Measurements from ENCODE around the gene NACC1. TPM values are rescaled to one million over a fixed set of nuclear protein-coding genes. Genes with fewer than 3 reads are reported as not detected.
A peak's percentile ranks its signal among the peaks of the same experiment; 100 is the strongest.
"Not testable (repeated sequence)": the region's sequence is repeated elsewhere in the genome, so short reads cannot be mapped to it uniquely, and the experiment has no call there.

NACC1 gene
- polyA plus RNA-seq, 3 donors from 2014 or later = 1.2 to 2.8 TPM; not detected in 1

GRCh38 chr19:13171146-13171545 is 53.1 kb downstream of the NACC1 start:
- no peaks in the 10 kb centered on the region for H3K36me3 Mint-ChIP-seq
- H3K4me3 Mint-ChIP-seq = peak overlapping the region; percentile 30 to 74 (median 38)
- no peak for DNase-seq
- H3K27me3 Mint-ChIP-seq (ENCODE audit: low read depth in 3 of 3) = peaks cover 0 to 4% (median 3%) of the 10 kb centered on the region in 3 donors
- H3K9me3 Mint-ChIP-seq = no peaks in the 10 kb centered on the region
- peak overlapping the region; percentile 46 to 96 (median 87) for H3K27ac Mint-ChIP-seq
- H3K4me1 Mint-ChIP-seq = peaks cover 69 to 77% of the 10 kb centered on the region in 2 donors

DNA sequence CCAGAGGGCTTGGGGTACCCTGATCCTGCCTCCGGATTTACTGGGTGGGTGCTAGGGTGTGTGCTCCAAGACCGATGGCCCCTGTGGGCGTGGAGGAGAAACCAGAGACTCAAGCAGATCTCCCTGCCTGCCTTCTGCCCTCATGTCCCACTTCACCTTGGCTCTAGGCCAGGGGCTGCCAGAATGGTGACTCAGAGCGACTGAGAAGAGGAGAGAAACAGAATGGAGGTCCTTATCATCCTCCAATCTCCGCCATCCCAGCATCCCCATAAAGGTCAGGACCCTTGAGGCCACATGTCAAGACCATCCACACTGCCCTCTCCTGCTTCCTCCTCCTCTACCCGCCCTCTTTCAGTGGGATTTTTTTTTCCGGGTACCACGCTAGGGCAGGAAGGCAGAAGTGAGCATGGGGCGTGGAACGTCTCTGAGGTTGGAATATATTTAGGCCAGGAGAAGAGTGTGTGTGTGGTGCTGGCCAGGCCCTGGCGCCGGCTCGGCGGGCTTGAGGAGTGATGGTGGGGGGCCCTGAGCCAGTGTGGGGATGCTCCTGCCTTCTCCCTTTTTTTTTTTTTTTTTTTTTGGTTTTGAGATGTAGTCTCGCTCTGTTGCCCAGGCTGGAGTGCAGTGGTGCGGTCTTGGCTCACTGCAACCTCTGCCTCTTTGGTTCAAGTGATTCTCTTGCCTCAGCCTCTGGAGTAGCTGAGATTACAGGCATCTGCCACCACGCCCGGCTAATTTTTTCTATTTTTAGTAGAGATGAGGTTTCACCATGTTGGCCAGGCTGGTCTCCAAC is 54.5 kb downstream of the NACC1 start:
- Mint-ChIP-seq H3K27me3 (ENCODE audit: low read depth in 3 of 3) (peaks cover 0 to 3% (median 2%) of the 10 kb centered on the region in 3 donors), H3K9me3 (no peaks in the 10 kb centered on the region), H3K4me1 (peaks cover 57 to 65% of the 10 kb centered on the region in 2 donors), H3K36me3 (no peaks in the 10 kb centered on the region), H3K27ac (peak overlapping the region; percentile 85 to 96 (median 92)), H3K4me3 (peak overlapping the region; percentile 59 to 82 (median 66))
- DNase-seq = peak in 2 of 3 donors; percentile 34 to 62

GRCh38 chr19:13173139-13173737 is 55.2 kb downstream of the NACC1 start:
- no peak for DNase-seq
- peak overlapping the region; percentile 51 to 82 (median 66) for H3K4me3 Mint-ChIP-seq
- peaks cover 51 to 58% of the 10 kb centered on the region in 2 donors for H3K4me1 Mint-ChIP-seq
- H3K9me3 Mint-ChIP-seq = no peaks in the 10 kb centered on the region
- peaks cover 0 to 2% (median 0%) of the 10 kb centered on the region in 3 donors for H3K27me3 Mint-ChIP-seq (ENCODE audit: low read depth in 3 of 3)
- H3K27ac Mint-ChIP-seq = peak overlapping the region; percentile 85 to 96 (median 92)
- no peaks in the 10 kb centered on the region for H3K36me3 Mint-ChIP-seq

GRCh38 chr19:13176345-13176744 is 58.3 kb downstream of the NACC1 start:
- H3K4me1 Mint-ChIP-seq = peaks cover 38 to 45% of the 10 kb centered on the region in 2 donors
- no peaks in the 10 kb centered on the region for H3K9me3 Mint-ChIP-seq
- DNase-seq = no peak

GRCh38 chr19:13177584-13177983 is 59.5 kb downstream of the NACC1 start:
- DNase-seq; H3K4me3 Mint-ChIP-seq; H3K27ac Mint-ChIP-seq; H3K9me3 Mint-ChIP-seq; H3K36me3 Mint-ChIP-seq; H3K27me3 Mint-ChIP-seq (ENCODE audit: low read depth in 3 of 3): not testable (repeated sequence)
- H3K4me1 Mint-ChIP-seq = peaks cover 37 to 43% of the 10 kb centered on the region in 2 donors

More at GRCh38 chr19:13176345-13176744, 58.3 kb downstream of the NACC1 start:
- H3K4me3 Mint-ChIP-seq = no peak overlapping the region
- H3K27me3 Mint-ChIP-seq (ENCODE audit: low read depth in 3 of 3) = no peaks in the 10 kb centered on the region
- H3K36me3 Mint-ChIP-seq = no peaks in the 10 kb centered on the region
- H3K27ac Mint-ChIP-seq = no peak overlapping the region

DNA sequence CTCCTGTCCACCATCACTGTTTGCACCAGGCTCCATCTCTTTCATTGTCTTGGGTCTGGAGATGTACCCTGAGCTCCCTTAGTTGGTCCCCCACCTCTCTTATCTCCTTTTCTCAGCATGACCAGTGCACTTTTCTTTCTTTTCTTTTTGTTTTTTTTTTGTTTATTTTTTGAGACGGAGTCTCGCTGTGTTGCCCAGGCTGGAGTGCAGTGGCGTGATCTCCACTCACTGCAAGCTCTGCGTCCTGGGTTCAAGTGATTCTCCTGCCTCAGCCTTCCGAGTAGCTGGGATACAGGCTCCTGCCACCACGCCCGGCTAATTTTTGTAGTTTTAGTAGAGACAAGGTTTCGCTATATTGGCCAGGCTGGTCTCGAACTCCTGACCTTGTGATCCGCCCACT is 60.2 kb downstream of the NACC1 start:
- H3K9me3 Mint-ChIP-seq; H3K27me3 Mint-ChIP-seq (ENCODE audit: low read depth in 3 of 3); DNase-seq; H3K36me3 Mint-ChIP-seq; H3K4me3 Mint-ChIP-seq: not testable (repeated sequence)
- Mint-ChIP-seq H3K27ac (peak overlapping the region in 1 of 6 donors; percentile 24), H3K4me1 (peaks cover 30 to 38% of the 10 kb centered on the region in 2 donors)

DNA sequence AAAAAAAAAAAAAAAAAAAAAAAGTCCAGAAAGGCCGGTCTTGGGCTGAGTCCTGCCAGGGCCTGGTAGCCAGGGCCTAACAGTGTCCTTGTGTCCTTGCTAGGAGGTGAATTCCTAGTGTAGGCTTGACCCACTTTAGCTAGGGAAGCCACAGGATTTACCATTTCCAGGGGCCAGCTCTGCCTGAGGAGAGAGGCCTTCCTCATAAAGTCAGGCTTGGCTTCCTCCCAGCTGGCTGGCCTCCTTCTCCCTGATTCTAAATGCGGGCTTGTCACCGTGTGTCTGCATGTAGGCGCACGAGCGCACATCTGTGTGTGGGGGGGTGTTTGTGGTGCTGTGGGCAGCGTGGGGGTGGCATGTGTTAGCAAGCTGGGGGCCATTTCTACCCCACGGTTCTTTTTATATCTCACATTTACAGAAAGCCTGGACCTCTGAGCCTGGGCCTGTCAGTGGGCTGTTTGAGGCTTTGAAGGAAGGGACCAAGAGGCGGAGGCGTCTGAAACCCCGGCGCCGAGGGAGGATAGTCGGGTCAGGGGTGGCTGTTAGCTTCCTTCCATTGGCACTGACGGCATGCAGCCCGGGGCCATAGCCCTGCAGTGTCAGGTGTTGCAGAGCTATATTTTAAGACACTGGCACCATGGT is 63.8 kb downstream of the NACC1 start:
- Mint-ChIP-seq H3K27ac (peak overlapping the region; percentile 88 to 96 (median 92)), H3K4me3 (peak overlapping the region; percentile 64 to 80 (median 74)), H3K36me3 (no peaks in the 10 kb centered on the region), H3K9me3 (no peaks in the 10 kb centered on the region), H3K27me3 (ENCODE audit: low read depth in 3 of 3) (peaks cover 5% of the 10 kb centered on the region in 3 donors), H3K4me1 (peaks cover 33 to 34% of the 10 kb centered on the region in 2 donors)
- peak; percentile 82 to 83 (median 83) for DNase-seq

- DNase-seq; H3K9me3 Mint-ChIP-seq; H3K36me3 Mint-ChIP-seq; H3K27ac Mint-ChIP-seq; H3K27me3 Mint-ChIP-seq (ENCODE audit: low read depth in 3 of 3); H3K4me3 Mint-ChIP-seq: not testable (repeated sequence)
- H3K4me1 Mint-ChIP-seq = peaks cover 37 to 40% of the 10 kb centered on the region in 2 donors
These were observed 66.9 kb downstream of the NACC1 start for GRCh38 chr19:13184926-13185325.

GRCh38 chr19:13185763-13186657 is 67.9 kb downstream of the NACC1 start:
- H3K36me3 Mint-ChIP-seq; H3K9me3 Mint-ChIP-seq; DNase-seq; H3K4me3 Mint-ChIP-seq; H3K27me3 Mint-ChIP-seq (ENCODE audit: low read depth in 3 of 3): not testable (repeated sequence)
- Mint-ChIP-seq H3K27ac (peak overlapping the region in 1 of 6 donors; percentile 70), H3K4me1 (peaks cover 31 to 32% of the 10 kb centered on the region in 2 donors)

DNA sequence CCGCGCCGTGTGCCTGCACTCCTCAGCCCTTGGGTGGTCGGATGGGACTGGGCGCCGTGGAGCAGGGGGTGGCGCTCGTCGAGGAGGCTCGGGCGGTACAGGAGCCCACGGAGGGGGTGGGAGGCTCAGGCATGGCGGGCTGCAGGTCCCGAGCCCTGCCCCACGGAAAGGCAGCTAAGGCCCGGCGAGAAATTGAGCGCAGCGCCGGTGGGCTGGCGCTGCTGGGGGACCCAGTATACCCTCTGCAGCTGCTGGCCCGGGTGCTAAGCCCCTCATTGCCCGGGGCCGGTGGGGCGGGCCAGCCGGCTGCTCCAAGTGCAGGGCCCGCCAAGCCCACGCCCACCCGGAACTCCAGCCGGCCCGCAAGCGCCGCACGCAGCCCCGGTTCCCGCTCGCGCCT is 68.6 kb downstream of the NACC1 start:
- peaks cover 32 to 35% of the 10 kb centered on the region in 2 donors for H3K4me1 Mint-ChIP-seq

GRCh38 chr19:13187419-13187818 is 69.4 kb downstream of the NACC1 start:
- Mint-ChIP-seq H3K27me3 (ENCODE audit: low read depth in 3 of 3) (peaks cover 0 to 3% (median 1%) of the 10 kb centered on the region in 3 donors), H3K36me3 (no peaks in the 10 kb centered on the region), H3K4me3 (no peak overlapping the region), H3K9me3 (no peaks in the 10 kb centered on the region), H3K4me1 (peaks cover 25 to 29% of the 10 kb centered on the region in 2 donors), H3K27ac (peak overlapping the region in 1 of 6 donors; percentile 78)
- no peak for DNase-seq

More for the DNA sequence above, 68.6 kb downstream of the NACC1 start:
- H3K36me3 Mint-ChIP-seq; H3K27ac Mint-ChIP-seq; H3K9me3 Mint-ChIP-seq; H3K27me3 Mint-ChIP-seq (ENCODE audit: low read depth in 3 of 3); H3K4me3 Mint-ChIP-seq; DNase-seq: not testable (repeated sequence)

DNA sequence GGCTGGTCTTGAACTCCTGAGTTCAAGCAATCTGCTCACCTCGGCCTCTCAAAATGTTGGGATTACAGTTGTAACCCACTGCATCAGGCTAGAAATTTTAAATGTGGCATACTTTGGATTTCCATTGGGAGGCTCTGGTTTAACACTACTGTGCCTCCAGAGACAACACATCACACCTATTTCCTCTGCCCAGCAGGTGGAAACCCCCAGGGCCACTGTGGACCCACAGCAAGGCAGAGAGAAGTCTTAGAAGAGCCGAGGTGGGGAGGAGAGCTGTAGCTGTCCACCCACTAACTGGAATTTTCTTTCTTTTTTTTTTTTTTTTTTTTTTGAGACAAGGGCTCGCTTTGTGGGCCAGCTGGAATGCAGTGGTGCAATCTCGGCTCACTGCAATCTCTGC is 71.5 kb downstream of the NACC1 start:
- no peaks in the 10 kb centered on the region for H3K36me3 Mint-ChIP-seq
- H3K4me3 Mint-ChIP-seq = no peak overlapping the region
- no peaks in the 10 kb centered on the region for H3K9me3 Mint-ChIP-seq
- no peak overlapping the region for H3K27ac Mint-ChIP-seq
- peaks cover 0 to 3% (median 1%) of the 10 kb centered on the region in 3 donors for H3K27me3 Mint-ChIP-seq (ENCODE audit: low read depth in 3 of 3)
- peaks cover 28 to 31% of the 10 kb centered on the region in 2 donors for H3K4me1 Mint-ChIP-seq
- no peak for DNase-seq

All from immature natural killer cell (primary cell).